K562 (cell line): ENCODE results near the gene HES4. TPM values are rescaled to one million over a fixed set of nuclear protein-coding genes. Genes with fewer than 3 reads are reported as not detected.

Experiments used
- ASH1L ChIP-seq: fragments of 450-650 bp; IDR thresholded peaks from 2 replicates; pipeline ENCODE4 v1.6.1; 2018; ENCODE audit warnings: borderline replicate concordance, mild to moderate bottlenecking, low read depth; ENCODE audit not compliant: partially characterized antibody
- CAMTA2 ChIP-seq: fragments of 250-450 bp; sonication (Bioruptor Pico); conservative IDR thresholded peaks from 2 replicates; pipeline ENCODE4 v1.5.1; 2022
- CREBBP ChIP-seq: IDR thresholded peaks from one replicate; pipeline ENCODE4 v1.6.1; 2012; ENCODE audit warnings: low read depth, mild to moderate bottlenecking, control low read depth, inconsistent platforms, low read length
- CREM ChIP-seq: IDR thresholded peaks from 2 replicates; pipeline ENCODE4 v1.6.1; 2014; ENCODE audit warnings: antibody characterized with exemption, low read depth
- DMBX1 ChIP-seq: fragments of 250-450 bp; sonication (Bioruptor Pico); IDR thresholded peaks from 2 replicates; pipeline ENCODE4 v1.8.0; 2022; ENCODE audit warnings: inconsistent platforms, mild to moderate bottlenecking, moderate library complexity, borderline replicate concordance
- EWSR1 ChIP-seq: fragments of 450-650 bp; IDR thresholded peaks from 2 replicates; pipeline ENCODE4 v1.6.1; 2018; ENCODE audit warnings: borderline replicate concordance, mild to moderate bottlenecking, low read depth, moderate library complexity; ENCODE audit not compliant: partially characterized antibody
- GATA2 ChIP-seq: sonication (generic); formaldehyde crosslinking; IDR thresholded peaks from 2 replicates; pipeline ENCODE4 v1.4.0; 2020; ENCODE audit warnings: mild to moderate bottlenecking, missing genetic modification reagents
- HMGN3 ChIP-seq: IDR thresholded peaks from 2 replicates; pipeline ENCODE4 v1.6.1; 2011; ENCODE audit warnings: borderline replicate concordance, low read depth, mild to moderate bottlenecking, mixed read lengths, low read length; ENCODE audit not compliant: insufficient read length; ENCODE audit errors: extremely low read depth
- HNRNPH1 ChIP-seq: fragments of 200-400 bp; formaldehyde crosslinking; optimal IDR thresholded peaks from 2 replicates; pipeline ENCODE3; 2017; ENCODE audit warnings: low read depth, mild to moderate bottlenecking, low read length, moderate library complexity
- HNRNPL ChIP-seq: fragments of 200-400 bp; formaldehyde crosslinking; IDR thresholded peaks from 2 replicates; pipeline ENCODE4 v1.6.1; 2017; ENCODE audit warnings: low read depth, mild to moderate bottlenecking, low read length
- JUN ChIP-seq, 2 experiments: sonication (generic) in 1 of 2; formaldehyde crosslinking in 1 of 2; IDR thresholded peaks; 2 replicates each; pipeline versions ENCODE4 v1.6.1 to v1.8.0; 2012 to 2022; ENCODE audit warnings: borderline replicate concordance in 2 of 2, mild to moderate bottlenecking in 2 of 2, improper control_type of control experiment in 1 of 2, low read depth in 1 of 2, low read length in 1 of 2, missing genetic modification reagents in 1 of 2
- KAT8 ChIP-seq: fragments of 450-650 bp; IDR thresholded peaks from 2 replicates; pipeline ENCODE4 v1.6.1; 2016; ENCODE audit warnings: low read depth, mild to moderate bottlenecking
- KLF1 ChIP-seq: fragments of 450-650 bp; IDR thresholded peaks from 2 replicates; pipeline ENCODE4 v1.6.1; 2016; ENCODE audit warnings: missing genetic modification characterization, missing compliant biosample characterization
- MEF2D ChIP-seq: conservative IDR thresholded peaks from 2 replicates; pipeline ENCODE4 v1.6.1; 2016; ENCODE audit warnings: low read depth, missing genetic modification characterization, missing compliant biosample characterization
- PPARD ChIP-seq: fragments of 250-450 bp; sonication (Bioruptor Pico); IDR thresholded peaks from 2 replicates; pipeline ENCODE4 v1.8.0; 2022; ENCODE audit warnings: inconsistent platforms, mild to moderate bottlenecking, moderate library complexity
- RB1 ChIP-seq: fragments of 450-650 bp; IDR thresholded peaks from 2 replicates; pipeline ENCODE4 v1.6.1; 2017; ENCODE audit warnings: low read depth, mild to moderate bottlenecking
- SMAD4 ChIP-seq: fragments of 250-450 bp; sonication (Bioruptor Pico); conservative IDR thresholded peaks from 2 replicates; pipeline ENCODE4 v1.8.0; 2021; ENCODE audit warnings: inconsistent platforms, mild to moderate bottlenecking, moderate library complexity
- SPI1 ChIP-seq: IDR thresholded peaks from 2 replicates; pipeline ENCODE4 v1.6.1; 2011; ENCODE audit warnings: low read depth, low read length, control low read depth, borderline replicate concordance
- SUPT5H ChIP-seq: fragments of 450-650 bp; IDR thresholded peaks from 2 replicates; pipeline ENCODE4 v1.6.1; 2016
- ZNF184 ChIP-seq: sonication (generic); formaldehyde crosslinking; IDR thresholded peaks from 2 replicates; pipeline ENCODE4 v1.5.0; 2020; ENCODE audit warnings: missing genetic modification reagents
- ZNF431 ChIP-seq: sonication (generic); formaldehyde crosslinking; IDR thresholded peaks from 2 replicates; pipeline ENCODE4 v1.8.0; 2022; ENCODE audit warnings: mild to moderate bottlenecking, missing genetic modification reagents
- ZNF766 ChIP-seq: fragments of 200-800 bp; sonication (Bioruptor generic); conservative IDR thresholded peaks from 2 replicates; pipeline ENCODE4 v1.6.1; 2016; ENCODE audit warnings: missing genetic modification characterization, missing compliant biosample characterization
- polyA plus RNA-seq, 8 experiments: library from polyadenylated mRNA; depleted of rRNA in 4 of 8; stranded (reverse) in 5 of 8; unstranded in 3 of 8; fragments of >200 nt; fragmentation: Nextera tagmentation in 2 of 8; fragmentation: Illumina TruSeq in 1 of 8; extraction: Ambion mirVana in 2 of 8; extraction: Trizol in 1 of 8; gene quantifications; 2 replicates each; pipeline versions ENCODE4 v1.2.1 to v1.2.3, GENCODE V29; 2011 to 2014; ENCODE audit warnings: inconsistent platforms in 1 of 8, missing spikeins in 1 of 8
- total RNA-seq, 7 experiments: library from RNA; depleted of rRNA in 6 of 7; stranded (reverse); fragments of >200 nt in 6 of 7; fragmentation: Illumina TruSeq in 2 of 7; extraction: Trizol in 2 of 7; gene quantifications; 2 replicates each; pipeline versions ENCODE4 v1.2.1 to v1.2.3, GENCODE V29; 2011 to 2021; ENCODE audit warnings: low replicate concordance in 1 of 7
- TF ChIP-seq, protein P1 (sequence below): sonication (generic); formaldehyde crosslinking; IDR thresholded peaks from 2 replicates; pipeline ENCODE4 v1.9.0; 2022; ENCODE audit warnings: mild to moderate bottlenecking, missing genetic modification reagents
- TF ChIP-seq, protein P2 (sequence below), 2 experiments: IDR thresholded peaks; 2 replicates each; pipeline ENCODE4 v1.6.1; 2011; ENCODE audit warnings: borderline replicate concordance in 1 of 2, control low read depth in 1 of 2, low read depth in 1 of 2, low read length in 1 of 2, mild to moderate bottlenecking in 1 of 2, mixed read lengths in 1 of 2, moderate library complexity in 1 of 2; ENCODE audit not compliant: insufficient read depth in 1 of 2, insufficient read length in 1 of 2, poor library complexity in 1 of 2, severe bottlenecking in 1 of 2; ENCODE audit errors: extremely low read depth in 1 of 2
- TF ChIP-seq, protein P3 (sequence below): sonication (generic); formaldehyde crosslinking; IDR thresholded peaks from 2 replicates; pipeline ENCODE4 v1.8.1; 2023; ENCODE audit warnings: mild to moderate bottlenecking, missing genetic modification reagents

HES4 gene
- total and polyA plus RNA-seq, 9 of the 15 experiments (the other 6 are each of a cell fraction or from before 2014, with no cell fraction given), result 0.21 to 43.7 (median 5.3) TPM; not detected in 2

DNA sequence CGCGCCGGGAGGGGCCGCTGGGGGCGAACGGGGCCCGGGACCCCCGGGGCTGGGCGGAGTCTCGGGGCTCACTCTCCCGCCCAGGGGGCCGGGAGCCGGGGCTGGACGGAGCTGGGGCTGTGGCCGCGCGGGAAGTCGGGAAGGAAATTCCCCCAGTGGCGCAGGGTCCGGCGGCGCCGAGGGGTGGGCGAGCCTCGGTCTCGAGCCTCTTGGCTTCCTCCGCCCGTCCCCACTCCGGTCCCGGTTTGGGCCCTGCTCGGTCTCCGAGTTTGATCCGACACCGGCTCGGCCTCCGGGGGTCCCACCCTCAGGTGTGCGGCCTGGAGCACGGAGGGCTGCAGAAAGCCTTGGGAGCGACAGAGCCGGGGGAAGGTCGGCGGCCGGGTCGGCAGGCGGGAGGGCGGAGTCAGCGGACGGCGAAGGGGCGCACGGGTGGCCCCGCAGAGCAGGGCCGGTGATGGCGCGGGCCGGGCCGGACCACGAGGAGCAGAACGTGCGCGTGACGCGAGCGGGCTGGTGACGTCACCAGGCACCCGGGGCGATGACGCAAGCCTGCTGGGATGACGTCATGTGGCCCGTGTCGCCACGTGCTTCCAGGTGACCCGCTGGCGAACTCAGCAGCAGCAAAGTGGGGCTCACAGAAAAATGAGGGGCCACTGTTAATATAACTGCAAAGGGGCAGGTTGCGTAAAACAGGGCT, 610 bp upstream of the HES4 start (continued):
- no peak for TF ChIP-seq EWSR1
- TF ChIP-seq ASH1L, result peak; percentile 33
- TF ChIP-seq ZNF766 (CRISPR knock-in tag), result no peak
- TF ChIP-seq HNRNPL, result peak; percentile 54
- TF ChIP-seq ZNF184, result no peak
- peak; percentile 98 for TF ChIP-seq RB1
- TF ChIP-seq KAT8, result no peak
- TF ChIP-seq DMBX1 (CRISPR knock-in tag), result peak; percentile 81
- TF ChIP-seq CREBBP, result no peak
- TF ChIP-seq CREM, result peak; percentile 100
- TF ChIP-seq MEF2D (tag), result peak; percentile 63; the same call in 1 of the 2 replicates
- no peak for TF ChIP-seq GATA2 (CRISPR knock-in tag)
- TF ChIP-seq KLF1 (tag), result no peak
- peak; percentile 85 for TF ChIP-seq SMAD4 (CRISPR knock-in tag)
- 0 out of 2 replicates have a peak, but pooled peaks have one; percentile 24 for TF ChIP-seq CAMTA2 (CRISPR knock-in tag)
- no peak for TF ChIP-seq PPARD
- TF ChIP-seq, protein P1, sequence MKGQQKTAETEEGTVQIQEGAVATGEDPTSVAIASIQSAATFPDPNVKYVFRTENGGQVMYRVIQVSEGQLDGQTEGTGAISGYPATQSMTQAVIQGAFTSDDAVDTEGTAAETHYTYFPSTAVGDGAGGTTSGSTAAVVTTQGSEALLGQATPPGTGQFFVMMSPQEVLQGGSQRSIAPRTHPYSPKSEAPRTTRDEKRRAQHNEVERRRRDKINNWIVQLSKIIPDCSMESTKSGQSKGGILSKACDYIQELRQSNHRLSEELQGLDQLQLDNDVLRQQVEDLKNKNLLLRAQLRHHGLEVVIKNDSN (CRISPR knock-in tag), result peak; percentile 96
- TF ChIP-seq, protein P2, sequence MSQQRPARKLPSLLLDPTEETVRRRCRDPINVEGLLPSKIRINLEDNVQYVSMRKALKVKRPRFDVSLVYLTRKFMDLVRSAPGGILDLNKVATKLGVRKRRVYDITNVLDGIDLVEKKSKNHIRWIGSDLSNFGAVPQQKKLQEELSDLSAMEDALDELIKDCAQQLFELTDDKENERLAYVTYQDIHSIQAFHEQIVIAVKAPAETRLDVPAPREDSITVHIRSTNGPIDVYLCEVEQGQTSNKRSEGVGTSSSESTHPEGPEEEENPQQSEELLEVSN (IDR thresholded peaks at IDR 0.05; ENCODE audit: borderline replicate concordance in 1 of 2, extremely low read depth in 1 of 2, insufficient read depth in 1 of 2, insufficient read length in 1 of 2, low read depth in 1 of 2, low read length in 1 of 2, poor library complexity in 1 of 2, severe bottlenecking in 1 of 2), result peak; percentile 93 to 98
- no peak for TF ChIP-seq HNRNPH1
- peak; percentile 97 for TF ChIP-seq HMGN3
- TF ChIP-seq SPI1, result no peak
- TF ChIP-seq SUPT5H, result peak; percentile 81
- peak; percentile 93 for TF ChIP-seq ZNF431
- TF ChIP-seq, protein P3, sequence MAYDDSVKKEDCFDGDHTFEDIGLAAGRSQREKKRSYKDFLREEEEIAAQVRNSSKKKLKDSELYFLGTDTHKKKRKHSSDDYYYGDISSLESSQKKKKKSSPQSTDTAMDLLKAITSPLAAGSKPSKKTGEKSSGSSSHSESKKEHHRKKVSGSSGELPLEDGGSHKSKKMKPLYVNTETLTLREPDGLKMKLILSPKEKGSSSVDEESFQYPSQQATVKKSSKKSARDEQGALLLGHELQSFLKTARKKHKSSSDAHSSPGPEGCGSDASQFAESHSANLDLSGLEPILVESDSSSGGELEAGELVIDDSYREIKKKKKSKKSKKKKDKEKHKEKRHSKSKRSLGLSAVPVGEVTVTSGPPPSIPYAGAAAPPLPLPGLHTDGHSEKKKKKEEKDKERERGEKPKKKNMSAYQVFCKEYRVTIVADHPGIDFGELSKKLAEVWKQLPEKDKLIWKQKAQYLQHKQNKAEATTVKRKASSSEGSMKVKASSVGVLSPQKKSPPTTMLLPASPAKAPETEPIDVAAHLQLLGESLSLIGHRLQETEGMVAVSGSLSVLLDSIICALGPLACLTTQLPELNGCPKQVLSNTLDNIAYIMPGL (CRISPR knock-in tag), result peak; percentile 95; the same call in 1 of the 2 replicates
- peak; percentile 100 for TF ChIP-seq JUN (IDR thresholded peaks at IDR 0.05; ENCODE audit: borderline replicate concordance, low read depth, low read length)
- TF ChIP-seq JUN (CRISPR knock-in tag; IDR thresholded peaks at IDR 0.05; ENCODE audit: borderline replicate concordance), result peak; percentile 100
